CD4-positive, alpha-beta T cell treated with Interleukin-6 at 100 ng/mL for 8 hours (primary cell): ENCODE results near the gene CTDSPL2.
A peak's percentile ranks its signal among the peaks of the same experiment; 100 is the strongest.
"Not testable (repeated sequence)": the region's sequence is repeated elsewhere in the genome, so short reads cannot be mapped to it uniquely, and the experiment has no call there.

ENCODE experiments used
- DNase-seq: peaks from one replicate; pipeline ENCODE4 v3.0.0-alpha.2; 2020; ENCODE audit warnings: mixed read lengths, low spot score

The CTDSPL2 gene

GRCh38 chr15:44426975-44427755 is at the start of gene CTDSPL2:
TSS of gene CTDSPL2 (plus strand) at chr15:44427629. CDS start at chr15:44459015, 31,386 bp downstream.
- peak; percentile 91 for DNase-seq

DNA sequence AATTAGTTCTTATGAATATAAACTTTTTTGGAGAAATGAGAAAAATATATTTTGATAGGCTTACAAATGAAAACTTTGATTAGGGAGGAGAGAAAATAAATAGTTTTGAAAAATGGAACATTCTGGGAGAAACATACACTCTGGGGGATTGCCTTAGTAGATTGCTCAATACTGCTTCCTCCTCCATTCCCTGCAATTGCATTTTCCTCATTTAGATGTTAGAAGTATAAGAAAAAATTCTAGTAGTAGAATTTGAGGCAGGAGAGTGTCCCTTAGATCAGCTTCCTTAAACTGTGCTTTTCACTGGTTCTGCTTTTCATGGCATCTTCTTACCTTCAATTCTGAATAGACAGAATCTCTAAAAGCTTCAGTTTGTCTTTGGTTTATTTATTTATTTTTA is 46.2 kb upstream of the CTDSPL2 start:
- DNase-seq = no peak

DNA sequence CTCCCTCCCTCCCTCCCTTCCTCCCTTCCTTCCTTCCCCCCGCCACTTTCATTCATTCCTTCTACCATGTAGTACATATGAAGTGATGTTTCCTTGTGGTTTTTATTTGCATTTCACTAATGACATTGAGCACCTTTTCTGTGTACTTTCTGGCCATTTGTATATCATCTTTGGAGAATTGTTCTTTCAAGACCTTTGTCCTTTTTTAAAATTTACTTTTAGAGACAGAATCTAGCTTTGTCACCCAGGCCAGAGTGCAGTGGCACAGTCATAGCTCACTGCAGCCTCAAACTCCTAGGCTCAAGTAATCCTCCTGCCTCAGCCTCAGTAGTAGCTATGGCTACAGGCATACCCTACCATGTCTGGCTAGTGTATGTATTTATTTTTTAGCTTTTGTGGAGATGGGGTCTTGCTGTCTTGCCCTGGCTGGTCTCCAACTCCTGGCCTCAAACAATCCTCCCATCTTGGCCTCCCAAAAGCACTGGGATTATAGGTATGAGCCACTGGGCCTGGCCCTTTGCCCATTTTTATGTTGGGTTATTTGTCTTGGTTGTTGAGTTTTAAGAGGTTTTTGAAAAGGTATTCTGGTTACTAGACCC is 42.0 kb upstream of the CTDSPL2 start:
- DNase-seq = no peak

GRCh38 chr15:44394062-44394461 is 33.4 kb upstream of the CTDSPL2 start:
- DNase-seq = no peak

- no peak for DNase-seq
Observed at GRCh38 chr15:44394562-44394961, 32.9 kb upstream of the CTDSPL2 start.

- no peak for DNase-seq
Observed at GRCh38 chr15:44397869-44398268, 29.6 kb upstream of the CTDSPL2 start.

- DNase-seq = no peak
Observed at GRCh38 chr15:44414001-44414400, 13.4 kb upstream of the CTDSPL2 start.

DNA sequence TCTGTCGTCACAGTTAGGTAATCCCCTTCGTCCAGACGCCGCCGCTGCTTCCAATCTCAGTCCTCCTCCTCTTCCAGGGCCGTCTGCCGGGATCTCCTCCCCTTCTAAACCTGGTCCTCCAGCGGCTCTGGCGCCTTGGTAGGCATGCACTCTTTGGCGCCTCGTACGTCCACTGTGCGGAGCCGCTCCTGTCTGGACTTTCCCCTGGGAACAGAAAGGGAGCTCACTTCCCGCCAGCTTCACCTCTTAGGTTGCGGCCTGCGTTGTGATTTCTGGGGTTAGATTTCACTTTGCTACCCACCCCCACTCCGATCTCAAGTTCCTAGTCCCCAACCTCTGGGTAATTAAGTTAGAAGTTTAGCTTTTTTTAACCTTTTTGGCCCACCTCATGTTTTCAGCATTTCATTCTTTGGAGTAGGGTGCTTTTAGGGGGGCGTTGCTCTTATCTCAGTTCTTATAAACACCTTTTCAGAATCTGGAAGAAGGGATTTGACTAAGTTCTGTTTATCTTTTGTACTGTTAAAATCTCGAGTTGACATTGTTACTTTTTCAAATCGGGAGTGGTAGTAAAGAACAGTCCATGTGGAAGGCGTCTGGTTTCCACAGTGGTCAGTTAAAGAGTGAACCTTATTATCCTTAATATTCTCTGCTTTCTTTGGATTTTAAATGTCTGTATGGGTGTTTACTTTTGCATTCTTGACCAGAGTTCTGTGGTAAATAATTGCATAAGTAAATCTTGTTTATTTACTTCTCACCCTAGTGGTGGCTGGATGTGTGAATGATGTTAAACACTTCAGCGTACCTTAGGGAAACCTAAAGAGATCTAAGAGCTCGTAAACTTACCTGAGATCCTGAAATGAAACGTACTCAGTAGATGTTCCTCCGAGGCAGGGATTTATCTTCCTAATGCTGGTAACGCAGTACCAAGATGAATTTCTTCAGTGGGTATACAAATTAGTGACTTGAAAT is 611 bp downstream of the CTDSPL2 start:
- no peak for DNase-seq

GRCh38 chr15:44435893-44436667 is 8.7 kb downstream of the CTDSPL2 start:
- no peak for DNase-seq

GRCh38 chr15:44438402-44438801 is 11.0 kb downstream of the CTDSPL2 start:
- no peak for DNase-seq

DNA sequence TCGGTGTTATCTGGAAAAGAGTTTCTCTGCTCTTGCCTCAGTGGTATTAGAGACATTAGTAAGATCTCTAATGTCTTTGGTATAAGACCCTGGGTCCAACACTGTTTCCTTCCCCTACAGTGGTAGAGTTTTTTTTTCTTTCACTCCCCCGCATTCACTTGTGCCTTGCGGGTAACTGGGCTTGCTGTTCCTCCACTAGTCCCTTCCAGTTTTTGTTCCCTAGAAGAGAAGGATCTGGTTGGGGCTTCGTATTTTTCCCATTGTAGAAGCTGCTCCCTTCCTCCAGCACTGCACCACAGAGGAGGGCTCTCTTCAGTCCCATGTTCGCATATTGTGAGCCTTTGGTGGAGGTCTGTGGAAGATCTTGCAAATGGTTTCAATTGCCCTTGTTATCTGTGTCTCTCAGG is 13.7 kb downstream of the CTDSPL2 start:
- no peak for DNase-seq

GRCh38 chr15:44443515-44443914 is 16.1 kb downstream of the CTDSPL2 start:
- DNase-seq = no peak

- DNase-seq = no peak
Observed at GRCh38 chr15:44447772-44448376, 20.4 kb downstream of the CTDSPL2 start.

GRCh38 chr15:44450172-44450571 is 22.7 kb downstream of the CTDSPL2 start:
- DNase-seq = no peak

DNA sequence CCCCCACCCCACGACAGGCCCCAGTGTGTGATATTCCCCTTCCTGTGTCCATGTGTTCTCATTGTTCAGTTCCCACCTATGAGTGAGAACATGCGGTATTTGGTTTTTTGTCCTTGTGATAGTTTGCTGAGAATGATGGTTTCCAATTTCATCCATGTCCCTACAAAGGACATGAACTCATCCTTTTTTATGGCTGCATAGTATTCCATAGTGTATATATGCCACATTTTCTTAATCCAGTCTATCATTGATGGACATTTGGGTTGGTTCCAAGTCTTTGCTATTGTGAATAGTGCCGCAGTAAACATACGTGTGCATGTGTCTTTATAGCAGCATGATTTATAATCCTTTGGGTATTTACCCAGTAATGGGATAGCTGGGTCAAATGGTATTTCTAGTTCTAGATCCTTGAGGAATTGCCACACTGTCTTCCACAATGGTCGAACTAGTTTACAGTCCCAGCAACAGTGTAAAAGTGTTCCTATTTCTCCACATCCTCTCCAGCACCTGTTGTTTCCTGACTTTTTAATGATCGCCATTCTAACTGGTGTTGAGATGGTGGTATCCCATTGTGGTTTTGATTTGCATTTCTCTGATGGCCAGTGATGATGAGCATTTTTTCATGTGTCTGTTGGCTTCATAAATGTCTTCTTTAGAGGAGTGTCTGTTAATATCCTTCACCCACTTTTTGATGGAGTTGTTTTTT is 26.3 kb downstream of the CTDSPL2 start:
- not testable (repeated sequence) for DNase-seq

GRCh38 chr15:44458429-44458828 is 31.0 kb downstream of the CTDSPL2 start:
- DNase-seq = no peak

DNA sequence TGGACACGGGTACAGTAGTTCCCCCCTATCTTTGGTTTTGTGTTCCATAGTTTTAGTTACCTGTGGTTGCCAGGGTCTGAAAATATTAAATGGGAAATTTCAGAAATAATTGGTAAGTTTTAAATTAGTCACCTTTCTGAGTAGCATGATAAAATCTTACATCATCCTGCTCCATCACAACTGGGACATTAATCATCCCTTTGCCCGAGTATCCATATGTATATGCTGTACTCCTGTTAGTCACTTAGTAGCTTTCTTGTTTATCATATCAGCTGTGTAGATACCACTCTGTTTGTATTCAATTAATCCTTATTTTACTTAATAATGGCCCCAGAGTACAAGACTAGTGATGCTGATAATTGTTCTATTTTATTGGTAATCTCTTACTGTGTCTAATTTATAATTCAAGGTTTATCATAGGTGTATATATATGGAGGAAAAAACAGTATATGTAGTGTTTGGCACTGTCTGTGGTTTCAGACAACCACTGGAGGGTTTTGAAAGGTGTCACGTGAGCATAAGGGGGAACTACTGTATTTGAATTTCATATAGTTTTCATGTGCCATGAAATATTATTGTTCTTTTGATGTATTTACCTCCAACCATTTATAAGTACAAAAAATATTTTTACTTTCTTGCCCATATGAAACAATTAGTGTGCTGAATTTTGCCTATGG is 41.4 kb downstream of the CTDSPL2 start:
- no peak for DNase-seq

DNA sequence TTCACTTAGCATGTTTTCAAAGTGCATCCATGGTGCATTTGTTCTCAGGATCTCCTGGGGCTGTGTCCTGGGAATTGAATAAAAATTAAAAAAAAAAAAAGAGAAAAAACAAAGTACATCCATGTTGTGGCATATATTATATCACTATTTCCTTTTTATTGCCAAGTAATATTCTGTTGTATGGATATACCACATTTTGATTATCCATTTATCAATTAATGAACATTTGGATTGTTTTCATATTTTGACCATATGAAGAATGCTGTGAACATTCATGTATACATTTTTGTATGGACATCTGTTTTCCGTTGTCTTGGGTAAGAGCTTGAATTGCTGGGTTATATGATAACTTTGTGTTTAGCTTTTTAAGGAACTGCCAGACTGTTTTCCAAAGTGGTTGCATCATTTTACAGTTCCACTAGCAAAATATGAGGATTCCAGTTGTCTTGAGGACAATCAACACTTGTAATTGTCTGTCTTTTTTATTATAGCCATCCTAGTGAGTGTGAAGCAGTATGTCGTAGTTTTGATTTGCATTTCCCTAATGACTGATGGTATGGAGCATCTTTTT is 44.5 kb downstream of the CTDSPL2 start:
- DNase-seq = no peak

- no peak for DNase-seq
Observed at GRCh38 chr15:44479343-44479742, 51.9 kb downstream of the CTDSPL2 start.

GRCh38 chr15:44482090-44482489 is 54.7 kb downstream of the CTDSPL2 start:
- DNase-seq = no peak
